GM21576 (cell line): Measurements from ENCODE around the gene SPATC1L.

Experiments used
- ATAC-seq: cut with Tn5 transposase; IDR thresholded peaks from one replicate; pipeline ENCODE4 v1.9.1; 2021; ENCODE audit warnings: mild to moderate bottlenecking, moderate library complexity; ENCODE audit not compliant: unreplicated experiment

Gene SPATC1L

GRCh38 chr21:46122758-46123683 is 61.2 kb downstream of the SPATC1L start:
- no peak for ATAC-seq

DNA sequence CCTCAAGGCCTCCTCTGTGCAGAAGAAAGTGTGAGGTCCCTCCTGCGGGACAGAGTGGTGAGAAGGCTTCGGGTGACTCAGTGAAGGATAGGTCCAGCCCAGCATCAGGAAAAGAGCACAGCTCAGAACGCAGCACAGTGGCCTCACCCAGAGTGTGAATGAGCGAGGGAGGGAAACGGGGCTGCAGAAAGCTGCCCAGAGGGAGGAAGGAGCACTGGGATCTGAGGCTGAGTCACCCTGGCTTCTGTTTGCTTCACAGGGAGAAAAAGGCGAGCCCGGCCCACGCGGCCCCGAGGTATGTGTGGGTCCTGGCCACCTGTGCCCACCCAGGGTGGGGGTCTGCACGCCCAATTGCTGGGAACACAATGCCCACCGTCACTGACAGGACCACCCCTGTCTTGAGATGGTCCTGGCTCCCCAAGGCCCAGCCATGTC is 62.0 kb downstream of the SPATC1L start:
- no peak for ATAC-seq

DNA sequence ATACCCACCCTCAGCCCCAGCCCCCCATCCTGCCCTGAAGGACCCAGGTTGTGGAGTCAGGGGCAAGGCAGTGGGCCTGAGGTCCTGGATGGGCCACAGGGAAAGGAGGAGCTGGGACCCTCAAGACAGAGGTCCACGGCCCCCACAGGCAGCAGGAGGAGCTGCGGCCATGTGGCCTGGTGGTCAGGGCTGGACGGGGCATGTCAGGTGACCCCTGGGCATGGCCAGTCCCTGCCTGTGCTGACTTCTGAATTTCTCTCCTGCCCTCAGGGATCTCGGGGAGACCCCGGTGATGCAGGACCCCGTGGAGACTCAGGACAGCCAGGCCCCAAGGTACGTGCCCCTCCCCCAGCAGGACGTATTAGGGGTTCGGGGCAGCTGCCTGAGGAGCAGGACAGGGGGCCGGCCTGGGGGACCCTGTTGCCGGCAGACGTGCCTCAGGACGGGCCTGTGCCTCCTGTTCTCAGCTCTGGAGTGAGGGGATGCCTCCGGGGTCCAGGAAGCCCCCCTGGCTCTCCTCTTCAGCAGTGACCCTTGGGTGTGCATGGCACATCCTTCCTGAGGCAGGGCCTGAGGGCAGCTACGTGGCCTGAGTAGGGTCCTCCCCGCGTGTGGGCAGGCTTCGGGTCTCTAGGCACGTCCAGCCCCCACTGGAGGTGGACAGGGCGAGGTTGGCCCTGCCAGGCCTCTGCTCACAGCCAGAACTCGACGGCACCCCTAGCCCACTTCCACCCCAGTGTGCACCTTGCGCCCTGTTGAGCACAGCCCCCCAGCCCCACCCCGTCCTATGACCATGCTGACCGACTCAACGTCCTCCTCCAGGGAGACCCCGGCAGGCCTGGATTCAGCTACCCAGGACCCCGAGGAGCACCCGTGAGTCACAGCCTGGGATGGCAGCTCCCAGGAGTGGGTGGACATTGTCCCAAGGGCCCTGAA is 62.7 kb downstream of the SPATC1L start:
- no peak for ATAC-seq

DNA sequence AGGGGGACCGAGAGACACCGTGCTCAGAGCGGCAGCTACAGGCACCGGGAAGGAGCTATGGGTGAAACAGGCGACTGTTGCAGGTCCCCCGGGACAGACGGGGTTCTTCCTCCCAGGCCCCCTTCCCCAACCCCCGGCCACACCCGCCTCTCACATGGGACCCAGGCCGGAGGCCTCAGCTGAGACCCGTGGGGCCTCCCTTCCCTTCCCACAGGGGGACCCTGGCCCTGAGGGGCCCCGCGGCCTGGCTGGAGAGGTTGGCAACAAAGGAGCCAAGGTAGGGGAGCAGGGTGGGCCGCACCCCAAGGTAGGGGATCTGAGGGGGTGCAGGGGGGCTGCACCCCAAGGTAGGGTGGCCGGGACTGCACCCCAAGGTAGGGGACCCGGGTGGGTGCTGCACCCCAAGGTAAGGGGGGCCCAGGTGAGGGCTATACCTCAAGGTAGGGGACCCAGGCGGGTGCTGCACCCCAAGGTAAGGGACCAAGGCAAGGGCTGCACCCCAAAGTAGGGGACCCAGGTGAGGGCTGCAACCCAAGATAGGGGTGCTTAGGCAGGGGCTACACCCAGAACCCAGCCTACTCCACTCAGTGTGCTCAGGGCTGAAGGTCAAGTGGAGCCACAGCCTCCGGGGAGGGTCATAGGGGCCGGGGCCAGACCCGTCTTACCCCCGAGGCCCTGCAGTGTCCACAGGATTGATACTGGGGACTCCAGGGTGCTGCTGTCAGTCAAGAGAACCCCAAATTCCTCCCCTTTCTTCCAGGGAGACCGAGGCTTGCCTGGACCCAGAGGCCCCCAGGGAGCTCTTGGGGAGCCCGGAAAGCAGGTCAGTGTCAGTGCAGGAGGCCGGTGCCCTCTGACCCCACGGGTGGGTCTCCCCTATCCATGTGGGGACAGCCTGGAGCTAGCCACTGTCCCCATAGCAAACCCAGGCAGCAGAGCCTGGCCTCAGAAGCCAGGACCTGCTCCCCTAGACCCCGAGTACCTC is 63.7 kb downstream of the SPATC1L start:
- no peak for ATAC-seq

- no peak for ATAC-seq
Measured at GRCh38 chr21:46119637-46120271, 64.5 kb downstream of the SPATC1L start.

- no peak for ATAC-seq
Measured at GRCh38 chr21:46119144-46119636, 65.1 kb downstream of the SPATC1L start.

DNA sequence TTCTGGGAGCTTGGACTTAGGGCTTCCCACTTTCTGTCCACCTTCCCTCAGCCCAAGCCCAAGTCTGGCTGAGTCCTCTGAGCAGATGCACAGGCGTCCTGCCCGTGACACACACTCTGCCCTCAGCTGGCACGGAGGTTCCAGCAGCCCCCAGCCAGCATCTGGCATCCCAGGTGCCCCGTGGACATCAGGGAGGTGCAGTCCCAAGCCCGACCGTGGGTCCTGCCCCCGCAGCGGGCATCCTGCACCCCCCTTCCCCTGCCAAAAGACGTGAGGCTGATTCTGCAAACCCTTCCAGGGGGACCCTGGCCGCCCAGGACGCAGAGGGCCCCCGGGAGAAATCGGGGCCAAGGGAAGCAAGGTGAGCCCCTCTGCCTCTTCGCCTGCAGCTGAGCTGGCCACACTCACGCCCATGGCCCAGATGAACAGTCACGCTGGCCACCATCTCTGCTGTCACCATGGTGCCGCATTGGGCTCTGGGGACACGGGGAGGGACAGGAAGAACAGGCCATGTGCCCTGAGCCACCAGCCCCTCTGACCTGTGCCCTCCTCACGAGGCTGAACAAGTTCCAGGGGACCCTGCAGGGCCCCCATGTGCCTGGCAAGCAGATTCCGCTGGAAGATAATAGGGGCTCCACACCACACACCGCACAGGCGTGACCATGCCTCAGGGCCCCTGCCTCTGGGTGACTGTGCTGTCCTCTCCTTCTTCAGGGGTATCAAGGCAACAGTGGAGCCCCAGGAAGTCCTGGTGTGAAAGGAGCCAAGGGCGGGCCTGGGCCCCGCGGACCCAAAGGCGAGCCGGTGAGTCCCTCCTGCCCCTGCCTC is 65.7 kb downstream of the SPATC1L start:
- ATAC-seq = no peak

- ATAC-seq = no peak
Measured at GRCh38 chr21:46117586-46118315, 66.5 kb downstream of the SPATC1L start.

- ATAC-seq = no peak
Measured at GRCh38 chr21:46116776-46117585, 67.3 kb downstream of the SPATC1L start.

- no peak for ATAC-seq
Measured at GRCh38 chr21:46116189-46116775, 68.0 kb downstream of the SPATC1L start.

- no peak for ATAC-seq
Measured at GRCh38 chr21:46115441-46116188, 68.6 kb downstream of the SPATC1L start.

- no peak for ATAC-seq
Measured at GRCh38 chr21:46114963-46115362, 69.3 kb downstream of the SPATC1L start.

DNA sequence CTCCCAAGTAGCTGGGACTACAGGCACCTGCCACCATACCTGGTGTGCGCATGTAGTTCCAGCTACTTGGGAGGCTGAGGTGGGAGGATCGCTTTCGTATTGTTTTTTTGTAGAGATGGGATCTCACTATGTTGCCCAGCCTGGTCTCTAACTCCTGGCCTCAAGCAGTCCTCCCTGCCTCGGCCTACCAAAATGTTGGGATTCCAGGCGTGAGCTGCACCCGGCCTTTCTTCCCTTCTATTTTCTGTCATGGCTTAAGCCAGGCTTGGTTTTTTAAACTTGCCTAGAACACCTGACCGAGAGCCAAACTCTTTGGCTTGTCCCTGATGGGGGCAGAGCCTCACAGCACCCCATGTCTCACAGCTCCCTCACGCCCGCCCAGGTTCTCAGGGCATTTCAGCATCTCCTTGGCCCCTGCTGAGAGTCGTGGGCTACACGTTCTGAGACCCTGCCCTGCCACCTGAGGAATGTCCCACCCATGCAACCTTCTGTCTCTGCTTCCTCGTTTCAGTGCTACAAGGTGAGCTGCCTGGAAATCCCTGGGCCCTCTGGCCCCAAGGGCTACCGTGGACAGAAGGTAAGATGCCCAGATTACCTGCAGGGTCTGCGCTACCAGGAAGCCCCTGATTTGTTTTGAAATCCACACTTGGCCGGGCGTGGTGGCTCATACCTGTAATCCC is 70.6 kb downstream of the SPATC1L start:
- ATAC-seq = no peak

- no peak for ATAC-seq
Measured at GRCh38 chr21:46112725-46113215, 71.5 kb downstream of the SPATC1L start.
